Measurements from ENCODE around the gene KDM4E.

DNA sequence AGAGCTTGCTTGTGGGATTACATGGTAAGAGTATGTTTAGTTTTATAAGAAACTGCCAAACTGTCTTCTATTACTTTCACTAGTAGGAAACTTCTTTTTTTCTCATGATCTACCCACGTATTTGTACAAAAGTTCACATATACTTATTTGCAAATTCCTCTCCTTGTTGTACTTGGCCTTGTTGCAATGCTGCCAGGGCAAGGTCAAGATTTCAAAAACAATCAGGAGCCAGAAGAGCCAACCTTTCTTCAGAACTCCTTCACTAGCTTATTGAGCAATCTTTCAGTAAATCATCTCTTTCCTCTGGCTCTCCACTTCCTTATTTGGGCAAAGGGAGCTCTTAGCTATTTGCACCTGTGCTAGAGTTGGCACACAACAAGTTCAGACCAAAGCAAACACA is 51.4 kb downstream of the KDM4E start:
- TF ChIP-seq, protein P1, sequence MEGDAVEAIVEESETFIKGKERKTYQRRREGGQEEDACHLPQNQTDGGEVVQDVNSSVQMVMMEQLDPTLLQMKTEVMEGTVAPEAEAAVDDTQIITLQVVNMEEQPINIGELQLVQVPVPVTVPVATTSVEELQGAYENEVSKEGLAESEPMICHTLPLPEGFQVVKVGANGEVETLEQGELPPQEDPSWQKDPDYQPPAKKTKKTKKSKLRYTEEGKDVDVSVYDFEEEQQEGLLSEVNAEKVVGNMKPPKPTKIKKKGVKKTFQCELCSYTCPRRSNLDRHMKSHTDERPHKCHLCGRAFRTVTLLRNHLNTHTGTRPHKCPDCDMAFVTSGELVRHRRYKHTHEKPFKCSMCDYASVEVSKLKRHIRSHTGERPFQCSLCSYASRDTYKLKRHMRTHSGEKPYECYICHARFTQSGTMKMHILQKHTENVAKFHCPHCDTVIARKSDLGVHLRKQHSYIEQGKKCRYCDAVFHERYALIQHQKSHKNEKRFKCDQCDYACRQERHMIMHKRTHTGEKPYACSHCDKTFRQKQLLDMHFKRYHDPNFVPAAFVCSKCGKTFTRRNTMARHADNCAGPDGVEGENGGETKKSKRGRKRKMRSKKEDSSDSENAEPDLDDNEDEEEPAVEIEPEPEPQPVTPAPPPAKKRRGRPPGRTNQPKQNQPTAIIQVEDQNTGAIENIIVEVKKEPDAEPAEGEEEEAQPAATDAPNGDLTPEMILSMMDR (IDR thresholded peaks at IDR 0.05): no peak
- TF ChIP-seq POLR2A (IDR thresholded peaks at IDR 0.05): no peak
- TF ChIP-seq POLR2AphosphoS5 (IDR thresholded peaks at IDR 0.05): peak in 2 of 3 donors; percentile 68 to 72
